Stomach (tissue), 9 donors: ENCODE data around the gene USP3. TPM values are rescaled to one million over a fixed set of nuclear protein-coding genes. Genes with fewer than 3 reads are reported as not detected.

Experiments
- DNase-seq, 2 donors: peaks; one replicate each; pipeline versions ENCODE4 v3.0.0 to v3.0.0-alpha.2; 2013 to 2019
- H3K27ac ChIP-seq, 5 donors: fragments of 200-600 bp in 4 of 5; sonication (generic) in 4 of 5; one replicate each; pipeline ENCODE4 v1.5.1; 2013 to 2019; ENCODE audit warnings: mild to moderate bottlenecking in 1 of 5, moderate library complexity in 1 of 5
- H3K27me3 ChIP-seq, 3 donors: fragments of 200-600 bp; sonication (generic); one replicate each; pipeline ENCODE4 v1.5.1; 2017 to 2019; ENCODE audit warnings: mixed run types in 1 of 3
- H3K36me3 ChIP-seq, 4 donors: fragments of 200-600 bp; sonication (generic); 1 replicate in 3 of 4; 2 replicates in 1 of 4; pipeline ENCODE4 v1.5.1; 2016 to 2019
- H3K4me1 ChIP-seq, 4 donors: fragments of 200-600 bp; sonication (generic); one replicate each; pipeline ENCODE4 v1.5.1; 2016 to 2019
- H3K4me3 ChIP-seq, 4 donors: fragments of 200-600 bp; sonication (generic) in 3 of 4; one replicate each; pipeline ENCODE4 v1.5.1; 2016 to 2019; ENCODE audit warnings: mild to moderate bottlenecking in 1 of 4
- H3K9me3 ChIP-seq, 4 donors: fragments of 200-600 bp; sonication (generic); one replicate each; pipeline ENCODE4 v1.5.1; 2016 to 2019
- CTCF ChIP-seq, 7 experiments: fragments of 450-650 bp in 4 of 7; fragments of 200-600 bp in 3 of 7; sonication (generic) in 3 of 7; IDR thresholded peaks; one replicate each; pipeline ENCODE4 v1.5.1; 2016 to 2019; ENCODE audit warnings: antibody characterized with exemption in 7 of 7, control low read depth in 2 of 7, mild to moderate bottlenecking in 1 of 7
- EP300 ChIP-seq: sonication (generic); formaldehyde crosslinking; IDR thresholded peaks from one replicate; pipeline ENCODE4 v1.6.1; 2017; ENCODE audit warnings: antibody characterized with exemption
- POLR2A ChIP-seq, 4 donors: fragments of 450-650 bp; IDR thresholded peaks; one replicate each; pipeline ENCODE4 v1.6.1; 2016; ENCODE audit warnings: antibody characterized with exemption in 4 of 4, control low read depth in 2 of 4, mild to moderate bottlenecking in 1 of 4, moderate library complexity in 1 of 4
- POLR2AphosphoS5 ChIP-seq, 3 donors: sonication (generic); formaldehyde crosslinking; IDR thresholded peaks; one replicate each; pipeline ENCODE4 v1.6.1; 2016; ENCODE audit warnings: antibody characterized with exemption in 3 of 3
- WGBS, 5 donors: extraction: QIAGEN DNeasy Blood & Tissue Kit in 3 of 5; methylation state at CpG; one replicate each; pipeline versions ENCODE4 v1.1.5 to v1.1.7; 2013 to 2018; 5-methylcytosine and 5-hydroxymethylcytosine counted together
- intact Hi-C: fragments of 100-400 bp; cut with DNase I; formaldehyde crosslinking; loops from one replicate; pipeline ENCODE4 v1.15.1; 2023; ENCODE audit warnings: low total_unique reads
- polyA plus RNA-seq, 3 donors: library from polyadenylated mRNA; stranded (reverse); fragments of 200-250 nt; gene quantifications; one replicate each; pipeline ENCODE4 v1.2.3, GENCODE V29; 2013
- total RNA-seq, 5 donors: library from RNA; depleted of rRNA; stranded (reverse); fragments of >200 nt; gene quantifications; one replicate each; pipeline versions ENCODE4 v1.1.0 to v1.2.3, GENCODE V29; 2014 to 2016
- donor health status: healthy with polysubstance abuse.
- donor health status: Bipolar disorder and iron deficiency.
- donor health status: healthy.

The USP3 gene
- total and polyA plus RNA-seq, 8 donors, result 10.5 to 174 (median 26.5) TPM

- Histone ChIP-seq H3K9me3 (no peaks in the 10 kb centered on the region), H3K36me3 (peaks cover 79 to 100% (median 100%) of the 10 kb centered on the region in 4 donors), H3K27me3 (no peaks in the 10 kb centered on the region), H3K4me3 (no peak overlapping the region), H3K27ac (no peak overlapping the region), H3K4me1 (no peaks in the 10 kb centered on the region)
- no peak for DNase-seq
- TF ChIP-seq POLR2AphosphoS5 (IDR thresholded peaks at IDR 0.05) (no peak), CTCF (IDR thresholded peaks at IDR 0.05) (no peak), EP300 (no peak), POLR2A (IDR thresholded peaks at IDR 0.05) (no peak)
- 93 to 100% (median 100%) methylated on average over 1 of the region's 1 CpG for WGBS, 5 donors
- intact Hi-C loops, result no loop called here
Measured at GRCh38 chr15:63626955-63627354, 122.6 kb downstream of the USP3 start.

- Histone ChIP-seq H3K4me1 (no peaks in the 10 kb centered on the region), H3K27me3 (no peaks in the 10 kb centered on the region), H3K27ac (no peak overlapping the region), H3K9me3 (no peaks in the 10 kb centered on the region), H3K4me3 (no peak overlapping the region), H3K36me3 (peaks cover 82 to 100% (median 100%) of the 10 kb centered on the region in 4 donors)
- DNase-seq, result peak in 1 of 2 donors; percentile 24
- 88 to 92% (median 89%) methylated on average over 13 of the region's 13 CpGs for WGBS, 5 donors
- intact Hi-C loops, result no loop called here
- TF ChIP-seq CTCF (IDR thresholded peaks at IDR 0.05) (no peak), POLR2A (IDR thresholded peaks at IDR 0.05) (no peak), POLR2AphosphoS5 (IDR thresholded peaks at IDR 0.05) (no peak)
Measured at GRCh38 chr15:63628123-63628822, 123.9 kb downstream of the USP3 start.

GRCh38 chr15:63630036-63630751 lies 125.8 kb downstream of the USP3 start:
- H3K27me3 ChIP-seq, result no peaks in the 10 kb centered on the region
- no peak for TF ChIP-seq EP300
- no peak for TF ChIP-seq CTCF (IDR thresholded peaks at IDR 0.05)
- no peak for TF ChIP-seq POLR2AphosphoS5 (IDR thresholded peaks at IDR 0.05)
- no peak for TF ChIP-seq POLR2A (IDR thresholded peaks at IDR 0.05)
- no peaks in the 10 kb centered on the region for H3K9me3 ChIP-seq
- intact Hi-C loops, result no loop called here
- peak overlapping the region in 1 of 5 donors; percentile 10 for H3K27ac ChIP-seq
- peaks cover 76 to 100% (median 100%) of the 10 kb centered on the region in 4 donors for H3K36me3 ChIP-seq
- 77 to 85% (median 84%) methylated on average over 7 of the region's 7 CpGs for WGBS, 5 donors
- DNase-seq, result no peak
- H3K4me1 ChIP-seq, result no peaks in the 10 kb centered on the region
- no peak overlapping the region for H3K4me3 ChIP-seq

- Histone ChIP-seq H3K4me1 (no peaks in the 10 kb centered on the region), H3K9me3 (no peaks in the 10 kb centered on the region), H3K27me3 (no peaks in the 10 kb centered on the region), H3K36me3 (peaks cover 64 to 100% (median 100%) of the 10 kb centered on the region in 4 donors), H3K4me3 (no peak overlapping the region), H3K27ac (no peak overlapping the region)
- TF ChIP-seq POLR2A (IDR thresholded peaks at IDR 0.05), result no peak
- no peak for TF ChIP-seq POLR2AphosphoS5 (IDR thresholded peaks at IDR 0.05)
- TF ChIP-seq EP300, result no peak
- no peak for TF ChIP-seq CTCF (IDR thresholded peaks at IDR 0.05)
- no peak for DNase-seq
- intact Hi-C loops, result no loop called here
- 86 to 96% (median 92%) methylated on average over 2 of the region's 2 CpGs for WGBS, 5 donors
Measured at GRCh38 chr15:63633312-63633711, 128.9 kb downstream of the USP3 start.
